ENCODE measurements around the gene MDH1B.

- TF ChIP-seq, protein P1, sequence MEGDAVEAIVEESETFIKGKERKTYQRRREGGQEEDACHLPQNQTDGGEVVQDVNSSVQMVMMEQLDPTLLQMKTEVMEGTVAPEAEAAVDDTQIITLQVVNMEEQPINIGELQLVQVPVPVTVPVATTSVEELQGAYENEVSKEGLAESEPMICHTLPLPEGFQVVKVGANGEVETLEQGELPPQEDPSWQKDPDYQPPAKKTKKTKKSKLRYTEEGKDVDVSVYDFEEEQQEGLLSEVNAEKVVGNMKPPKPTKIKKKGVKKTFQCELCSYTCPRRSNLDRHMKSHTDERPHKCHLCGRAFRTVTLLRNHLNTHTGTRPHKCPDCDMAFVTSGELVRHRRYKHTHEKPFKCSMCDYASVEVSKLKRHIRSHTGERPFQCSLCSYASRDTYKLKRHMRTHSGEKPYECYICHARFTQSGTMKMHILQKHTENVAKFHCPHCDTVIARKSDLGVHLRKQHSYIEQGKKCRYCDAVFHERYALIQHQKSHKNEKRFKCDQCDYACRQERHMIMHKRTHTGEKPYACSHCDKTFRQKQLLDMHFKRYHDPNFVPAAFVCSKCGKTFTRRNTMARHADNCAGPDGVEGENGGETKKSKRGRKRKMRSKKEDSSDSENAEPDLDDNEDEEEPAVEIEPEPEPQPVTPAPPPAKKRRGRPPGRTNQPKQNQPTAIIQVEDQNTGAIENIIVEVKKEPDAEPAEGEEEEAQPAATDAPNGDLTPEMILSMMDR (IDR thresholded peaks at IDR 0.05 in 2 of 3, conservative IDR thresholded peaks at IDR 0.05 in 1 of 3; ENCODE audit: borderline replicate concordance in 1 of 3, insufficient read depth in 1 of 3, low read depth in 2 of 3, low read length in 2 of 3): peak; percentile 64 to 77 (median 70)
- no peak for TF ChIP-seq EZH2 (IDR thresholded peaks at IDR 0.05)
- TF ChIP-seq REST (IDR thresholded peaks at IDR 0.05; ENCODE audit: low read depth): no peak
- TF ChIP-seq POLR2A (IDR thresholded peaks at IDR 0.05; ENCODE audit: borderline replicate concordance, extremely low read depth, insufficient read depth, insufficient read length): no peak
- no peak for TF ChIP-seq POLR2AphosphoS5 (IDR thresholded peaks at IDR 0.05; ENCODE audit: low read depth, low read length)
- no peak for TF ChIP-seq CBX3 (IDR thresholded peaks at IDR 0.05; ENCODE audit: low read depth)
- no peak for TF ChIP-seq ZFX (IDR thresholded peaks at IDR 0.05)
- TF ChIP-seq ELF1 (IDR thresholded peaks at IDR 0.05; ENCODE audit: borderline replicate concordance, low read depth): no peak
- TF ChIP-seq, protein P2, sequence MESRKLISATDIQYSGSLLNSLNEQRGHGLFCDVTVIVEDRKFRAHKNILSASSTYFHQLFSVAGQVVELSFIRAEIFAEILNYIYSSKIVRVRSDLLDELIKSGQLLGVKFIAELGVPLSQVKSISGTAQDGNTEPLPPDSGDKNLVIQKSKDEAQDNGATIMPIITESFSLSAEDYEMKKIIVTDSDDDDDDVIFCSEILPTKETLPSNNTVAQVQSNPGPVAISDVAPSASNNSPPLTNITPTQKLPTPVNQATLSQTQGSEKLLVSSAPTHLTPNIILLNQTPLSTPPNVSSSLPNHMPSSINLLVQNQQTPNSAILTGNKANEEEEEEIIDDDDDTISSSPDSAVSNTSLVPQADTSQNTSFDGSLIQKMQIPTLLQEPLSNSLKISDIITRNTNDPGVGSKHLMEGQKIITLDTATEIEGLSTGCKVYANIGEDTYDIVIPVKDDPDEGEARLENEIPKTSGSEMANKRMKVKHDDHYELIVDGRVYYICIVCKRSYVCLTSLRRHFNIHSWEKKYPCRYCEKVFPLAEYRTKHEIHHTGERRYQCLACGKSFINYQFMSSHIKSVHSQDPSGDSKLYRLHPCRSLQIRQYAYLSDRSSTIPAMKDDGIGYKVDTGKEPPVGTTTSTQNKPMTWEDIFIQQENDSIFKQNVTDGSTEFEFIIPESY (IDR thresholded peaks at IDR 0.05; ENCODE audit: extremely low read depth, insufficient replicate concordance, low read length): no peak
- no peak for TF ChIP-seq TCF7L2 (IDR thresholded peaks at IDR 0.05; ENCODE audit: borderline replicate concordance, extremely low read depth, insufficient read depth, insufficient read length)
- TF ChIP-seq EGR1 (IDR thresholded peaks at IDR 0.05; ENCODE audit: low read depth): no peak
Observed at GRCh38 chr2:206800506-206801417, 35.6 kb upstream of the MDH1B start.
